Measurements from ENCODE around the gene EBF3.

DNA sequence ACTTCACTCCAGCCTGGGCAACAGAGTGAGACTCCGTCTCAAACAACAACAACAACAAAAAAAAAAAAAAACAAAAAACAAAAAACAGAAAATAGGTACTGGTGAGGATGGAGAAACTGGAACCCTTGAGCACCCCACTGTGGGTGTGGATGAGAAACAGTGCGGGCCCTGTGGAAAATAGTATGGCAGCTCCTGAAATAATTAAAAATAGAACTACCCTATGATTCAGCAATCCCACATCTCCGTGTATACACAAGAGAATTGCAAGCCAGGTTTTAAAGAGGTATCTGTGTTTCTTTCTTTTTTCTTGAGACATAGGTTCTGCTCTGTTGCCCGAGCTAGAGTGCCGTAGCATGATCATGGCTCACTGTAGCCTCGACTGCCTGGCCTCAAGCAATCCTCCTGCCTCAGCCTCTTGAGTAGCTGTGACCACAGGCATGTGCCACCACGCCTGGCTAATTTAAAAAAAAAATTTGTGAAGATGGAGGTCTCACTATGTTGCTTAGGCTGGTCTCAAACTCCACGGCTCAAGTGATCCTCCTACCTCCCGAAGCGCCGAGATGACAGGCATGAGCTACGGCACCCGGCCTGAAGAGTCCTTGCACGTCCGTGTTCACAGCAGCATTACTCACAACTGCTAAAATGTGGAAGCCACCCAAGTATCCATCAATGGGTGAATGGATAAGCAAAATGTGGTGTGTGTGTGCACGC lies 39.5 kb downstream of the EBF3 start:
- TF ChIP-seq, protein P1, sequence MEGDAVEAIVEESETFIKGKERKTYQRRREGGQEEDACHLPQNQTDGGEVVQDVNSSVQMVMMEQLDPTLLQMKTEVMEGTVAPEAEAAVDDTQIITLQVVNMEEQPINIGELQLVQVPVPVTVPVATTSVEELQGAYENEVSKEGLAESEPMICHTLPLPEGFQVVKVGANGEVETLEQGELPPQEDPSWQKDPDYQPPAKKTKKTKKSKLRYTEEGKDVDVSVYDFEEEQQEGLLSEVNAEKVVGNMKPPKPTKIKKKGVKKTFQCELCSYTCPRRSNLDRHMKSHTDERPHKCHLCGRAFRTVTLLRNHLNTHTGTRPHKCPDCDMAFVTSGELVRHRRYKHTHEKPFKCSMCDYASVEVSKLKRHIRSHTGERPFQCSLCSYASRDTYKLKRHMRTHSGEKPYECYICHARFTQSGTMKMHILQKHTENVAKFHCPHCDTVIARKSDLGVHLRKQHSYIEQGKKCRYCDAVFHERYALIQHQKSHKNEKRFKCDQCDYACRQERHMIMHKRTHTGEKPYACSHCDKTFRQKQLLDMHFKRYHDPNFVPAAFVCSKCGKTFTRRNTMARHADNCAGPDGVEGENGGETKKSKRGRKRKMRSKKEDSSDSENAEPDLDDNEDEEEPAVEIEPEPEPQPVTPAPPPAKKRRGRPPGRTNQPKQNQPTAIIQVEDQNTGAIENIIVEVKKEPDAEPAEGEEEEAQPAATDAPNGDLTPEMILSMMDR (conservative IDR thresholded peaks at IDR 0.05 in 1 of 2, IDR thresholded peaks at IDR 0.05 in 1 of 2; ENCODE audit: extremely low read depth in 1 of 2, insufficient read depth in 1 of 2, low read depth in 1 of 2, low read length in 2 of 2) = no peak
- no peak for TF ChIP-seq EZH2 (IDR thresholded peaks at IDR 0.05; ENCODE audit: borderline replicate concordance, low read length)

Data from mammary epithelial cell (primary cell).